Activated CD4-positive, alpha-beta T cell treated with anti-CD3 and anti-CD28 coated beads, Interleukin-2, amount 50 U/mL, for 1 hour (primary cell): ENCODE results near the gene CHPT1.

Source experiments
- DNase-seq: peaks from one replicate; pipeline ENCODE4 v3.0.0-alpha.2; 2020

The CHPT1 gene

GRCh38 chr12:101767537-101767936 is 70.1 kb downstream of the CHPT1 start:
- DNase-seq, result no peak

GRCh38 chr12:101768781-101769180 is 71.3 kb downstream of the CHPT1 start:
- DNase-seq, result no peak

- no peak for DNase-seq
Observed at GRCh38 chr12:101769865-101770264, 72.4 kb downstream of the CHPT1 start.

- DNase-seq, result no peak
Observed at GRCh38 chr12:101772012-101772775, 74.8 kb downstream of the CHPT1 start.

GRCh38 chr12:101773650-101774162 is 76.3 kb downstream of the CHPT1 start:
- peak; percentile 65 for DNase-seq

GRCh38 chr12:101775816-101776215 is 78.4 kb downstream of the CHPT1 start:
- no peak for DNase-seq

DNA sequence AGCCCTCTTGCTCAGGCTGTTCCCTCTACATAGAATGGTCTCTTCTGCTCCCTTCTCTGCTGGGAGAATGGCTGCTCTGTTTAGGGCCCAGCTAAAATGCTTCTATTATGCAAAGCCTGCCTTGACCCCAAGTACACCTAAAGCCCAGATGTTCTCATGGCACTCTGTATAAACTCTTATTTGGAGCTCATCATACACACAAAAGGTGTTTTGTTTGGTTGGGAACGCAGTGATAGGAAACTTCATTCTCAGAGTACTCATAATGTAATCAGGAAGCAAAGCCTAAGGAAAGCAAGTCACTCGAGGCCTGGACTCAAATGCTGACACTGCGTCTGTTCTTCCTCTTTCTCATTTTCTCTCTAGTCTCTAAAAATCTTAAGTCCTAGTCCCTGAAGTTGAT is 80.0 kb downstream of the CHPT1 start:
- no peak for DNase-seq

- DNase-seq, result no peak
Observed at GRCh38 chr12:101777978-101778377, 80.5 kb downstream of the CHPT1 start.
